Tibial nerve (tissue), 4 donors: ENCODE data around the gene MRI1. TPM values are rescaled to one million over a fixed set of nuclear protein-coding genes. Genes with fewer than 3 reads are reported as not detected.

Source experiments
- DNase-seq, 2 donors: peaks; one replicate each; pipeline ENCODE4 v3.0.0-alpha.2; 2019; ENCODE audit warnings: low spot score in 2 of 2
- H3K27ac ChIP-seq, 4 donors: fragments of 200-600 bp; sonication (generic) in 3 of 4; one replicate each; pipeline ENCODE4 v1.5.1; 2017 to 2019; ENCODE audit warnings: mild to moderate bottlenecking in 1 of 4
- H3K27me3 ChIP-seq, 2 donors: fragments of 200-600 bp; sonication (generic) in 1 of 2; one replicate each; pipeline versions ENCODE4 v1.5.1 to v1.6.0; 2017 to 2019
- H3K36me3 ChIP-seq, 3 donors: fragments of 200-600 bp; sonication (generic); one replicate each; pipeline ENCODE4 v1.5.1; 2018 to 2019
- H3K4me1 ChIP-seq, 4 donors: fragments of 200-600 bp; sonication (generic) in 3 of 4; one replicate each; pipeline ENCODE4 v1.5.1; 2017 to 2019
- H3K4me3 ChIP-seq, 4 donors: fragments of 200-600 bp; sonication (generic) in 3 of 4; one replicate each; pipeline ENCODE4 v1.5.1; 2017 to 2019; ENCODE audit warnings: mild to moderate bottlenecking in 1 of 4, moderate library complexity in 1 of 4
- H3K9me3 ChIP-seq, 4 donors: fragments of 200-600 bp; sonication (generic) in 3 of 4; one replicate each; pipeline ENCODE4 v1.5.1; 2017 to 2019
- EP300 ChIP-seq, 2 donors: sonication (generic); formaldehyde crosslinking; IDR thresholded peaks; one replicate each; pipeline ENCODE4 v1.6.1; 2017; ENCODE audit warnings: antibody characterized with exemption in 2 of 2, mild to moderate bottlenecking in 1 of 2
- POLR2A ChIP-seq, 2 donors: fragments of 450-650 bp; IDR thresholded peaks; one replicate each; pipeline ENCODE4 v1.6.1; 2017; ENCODE audit warnings: antibody characterized with exemption in 2 of 2, mild to moderate bottlenecking in 2 of 2, moderate library complexity in 2 of 2
- WGBS, 2 donors: methylation state at CpG; one replicate each; pipeline ENCODE4 v1.1.5; 2018; 5-methylcytosine and 5-hydroxymethylcytosine counted together
- total RNA-seq, 4 donors: library from RNA; depleted of rRNA; stranded (reverse); fragments of >200 nt; gene quantifications; one replicate each; pipeline ENCODE4 v1.1.0, GENCODE V29; 2016
- TF ChIP-seq, protein P1 (sequence below), 5 experiments: fragments of 200-600 bp in 3 of 5; fragments of 450-650 bp in 2 of 5; sonication (generic) in 3 of 5; IDR thresholded peaks; one replicate each; pipeline ENCODE4 v1.5.1; 2016 to 2019; ENCODE audit warnings: antibody characterized with exemption in 5 of 5, mild to moderate bottlenecking in 3 of 5, moderate library complexity in 2 of 5

Gene MRI1
- total RNA-seq, 4 donors from 2014 or later = 52.4 to 167 (median 94.4) TPM

DNA sequence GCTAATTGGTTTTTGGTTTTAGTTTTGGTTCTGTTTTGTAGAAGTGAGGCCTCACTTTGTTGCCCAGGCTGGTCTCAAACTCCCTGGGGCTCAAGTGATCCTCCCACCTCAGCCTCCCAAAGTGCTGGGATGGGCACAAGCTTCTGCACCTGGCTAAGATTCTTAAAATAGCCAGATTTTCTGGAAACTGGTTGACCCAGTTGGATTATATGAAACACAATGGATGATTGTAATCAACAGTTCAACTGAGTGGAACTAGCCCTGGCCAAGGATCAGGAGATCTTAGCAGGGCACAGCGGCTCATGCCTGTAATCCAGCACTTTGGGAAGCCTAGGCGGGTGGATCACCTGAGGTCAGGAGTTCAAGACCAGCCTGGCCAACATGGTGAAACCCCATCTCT lies 29.6 kb upstream of the MRI1 start:
- Histone ChIP-seq H3K27ac (no peak overlapping the region), H3K4me1 (peaks cover 0 to 21% (median 13%) of the 10 kb centered on the region in 4 donors), H3K4me3 (no peak overlapping the region), H3K27me3 (no peaks in the 10 kb centered on the region), H3K9me3 (no peaks in the 10 kb centered on the region), H3K36me3 (peaks cover 0 to 16% (median 0%) of the 10 kb centered on the region in 3 donors)
- 95 to 96% methylated on average over 2 of the region's 2 CpGs for WGBS, 2 donors
- no peak for TF ChIP-seq EP300 (IDR thresholded peaks at IDR 0.05)
- TF ChIP-seq, protein P1, sequence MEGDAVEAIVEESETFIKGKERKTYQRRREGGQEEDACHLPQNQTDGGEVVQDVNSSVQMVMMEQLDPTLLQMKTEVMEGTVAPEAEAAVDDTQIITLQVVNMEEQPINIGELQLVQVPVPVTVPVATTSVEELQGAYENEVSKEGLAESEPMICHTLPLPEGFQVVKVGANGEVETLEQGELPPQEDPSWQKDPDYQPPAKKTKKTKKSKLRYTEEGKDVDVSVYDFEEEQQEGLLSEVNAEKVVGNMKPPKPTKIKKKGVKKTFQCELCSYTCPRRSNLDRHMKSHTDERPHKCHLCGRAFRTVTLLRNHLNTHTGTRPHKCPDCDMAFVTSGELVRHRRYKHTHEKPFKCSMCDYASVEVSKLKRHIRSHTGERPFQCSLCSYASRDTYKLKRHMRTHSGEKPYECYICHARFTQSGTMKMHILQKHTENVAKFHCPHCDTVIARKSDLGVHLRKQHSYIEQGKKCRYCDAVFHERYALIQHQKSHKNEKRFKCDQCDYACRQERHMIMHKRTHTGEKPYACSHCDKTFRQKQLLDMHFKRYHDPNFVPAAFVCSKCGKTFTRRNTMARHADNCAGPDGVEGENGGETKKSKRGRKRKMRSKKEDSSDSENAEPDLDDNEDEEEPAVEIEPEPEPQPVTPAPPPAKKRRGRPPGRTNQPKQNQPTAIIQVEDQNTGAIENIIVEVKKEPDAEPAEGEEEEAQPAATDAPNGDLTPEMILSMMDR (IDR thresholded peaks at IDR 0.05) = no peak
- TF ChIP-seq POLR2A (IDR thresholded peaks at IDR 0.05) = no peak
- DNase-seq = no peak

DNA sequence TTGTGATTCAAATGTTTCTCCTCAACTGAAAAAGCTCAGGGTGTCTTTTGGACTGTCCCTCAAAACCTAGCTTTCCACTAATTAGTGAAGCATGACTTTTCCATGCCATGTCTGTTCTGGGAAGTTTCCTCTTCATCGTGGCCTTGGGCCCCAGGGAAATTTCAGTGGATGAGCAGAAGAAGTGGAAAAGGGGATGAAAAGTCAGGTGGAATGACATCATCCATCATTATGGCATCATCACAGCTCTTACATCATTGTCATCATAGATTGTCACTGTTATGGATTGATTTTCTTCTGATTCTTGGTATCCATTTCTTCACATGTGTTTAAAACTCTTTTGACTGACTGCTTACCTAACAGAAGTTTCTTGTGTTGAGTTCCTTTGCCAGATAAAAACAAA lies 26.2 kb upstream of the MRI1 start:
- TF ChIP-seq, protein P1 (IDR thresholded peaks at IDR 0.05) = no peak
- TF ChIP-seq EP300 (IDR thresholded peaks at IDR 0.05) (no peak), POLR2A (IDR thresholded peaks at IDR 0.05) (no peak)
- WGBS, 2 donors = 50 to 79% methylated on average over 1 of the region's 1 CpG

DNA sequence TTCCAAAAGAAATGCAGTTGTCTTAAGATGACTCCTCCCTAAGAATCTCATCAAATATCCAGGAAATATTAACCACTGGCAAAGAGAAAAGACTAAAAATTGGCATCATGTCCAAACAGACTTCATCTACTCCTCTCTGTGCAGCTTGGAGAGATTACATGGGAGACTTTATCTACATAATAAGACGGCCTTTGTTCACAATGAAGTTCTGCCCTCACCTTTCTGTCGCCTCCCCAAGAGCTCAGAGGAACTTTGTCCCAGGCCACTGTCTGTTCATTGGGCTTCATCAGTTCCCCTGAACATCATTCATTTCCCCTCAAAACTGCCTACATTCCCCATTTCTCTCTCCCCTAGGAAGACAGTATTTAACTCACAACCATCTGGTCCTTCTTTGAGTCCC lies 22.4 kb upstream of the MRI1 start:
- no peak for DNase-seq
- WGBS, 2 donors = 78 to 93% methylated on average over 2 of the region's 2 CpGs
- no peaks in the 10 kb centered on the region for H3K9me3 ChIP-seq
- no peaks in the 10 kb centered on the region for H3K27me3 ChIP-seq
- peaks cover 0 to 14% (median 0%) of the 10 kb centered on the region in 3 donors for H3K36me3 ChIP-seq
- H3K4me1 ChIP-seq = no peaks in the 10 kb centered on the region
- no peak for TF ChIP-seq EP300 (IDR thresholded peaks at IDR 0.05)
- TF ChIP-seq POLR2A (IDR thresholded peaks at IDR 0.05) = no peak
- TF ChIP-seq, protein P1 (IDR thresholded peaks at IDR 0.05) = no peak
- no peak overlapping the region for H3K27ac ChIP-seq
- no peak overlapping the region for H3K4me3 ChIP-seq

More for the DNA sequence above, 26.2 kb upstream of the MRI1 start:
- H3K4me3 ChIP-seq = no peak overlapping the region
- no peaks in the 10 kb centered on the region for H3K27me3 ChIP-seq
- DNase-seq = no peak
- H3K4me1 ChIP-seq = no peaks in the 10 kb centered on the region
- H3K9me3 ChIP-seq = no peaks in the 10 kb centered on the region
- peaks cover 0 to 20% (median 0%) of the 10 kb centered on the region in 3 donors for H3K36me3 ChIP-seq
- no peak overlapping the region for H3K27ac ChIP-seq

DNA sequence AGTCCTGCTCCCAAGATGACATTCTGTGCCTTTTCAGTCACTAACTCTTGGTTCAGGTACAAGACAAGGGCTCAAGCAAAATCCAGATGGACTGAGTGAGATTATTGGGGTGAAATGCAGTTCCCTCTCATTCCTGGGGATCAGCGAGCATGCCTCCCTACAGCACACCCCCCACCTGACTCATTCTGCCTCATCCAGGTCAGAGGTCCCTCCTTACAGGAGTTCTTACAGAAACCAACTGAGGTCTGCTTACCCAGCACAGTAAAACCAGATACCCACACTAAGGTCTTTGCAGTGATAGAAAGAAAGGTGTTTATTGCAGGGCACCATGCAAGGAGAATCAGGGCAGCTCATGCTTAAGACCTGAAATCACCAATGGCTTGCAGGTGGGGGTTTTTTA lies 21.6 kb upstream of the MRI1 start:
- Histone ChIP-seq H3K36me3 (peaks cover 0 to 14% (median 0%) of the 10 kb centered on the region in 3 donors), H3K27ac (no peak overlapping the region), H3K4me3 (no peak overlapping the region), H3K9me3 (peaks cover 0 to 4% (median 0%) of the 10 kb centered on the region in 4 donors), H3K4me1 (peaks cover 0 to 5% (median 0%) of the 10 kb centered on the region in 4 donors), H3K27me3 (no peaks in the 10 kb centered on the region)
- no peak for DNase-seq
- TF ChIP-seq, protein P1 (IDR thresholded peaks at IDR 0.05) = no peak
- no peak for TF ChIP-seq POLR2A (IDR thresholded peaks at IDR 0.05)
- no peak for TF ChIP-seq EP300 (IDR thresholded peaks at IDR 0.05)
- 71 to 92% methylated on average over 1 of the region's 1 CpG for WGBS, 2 donors

DNA sequence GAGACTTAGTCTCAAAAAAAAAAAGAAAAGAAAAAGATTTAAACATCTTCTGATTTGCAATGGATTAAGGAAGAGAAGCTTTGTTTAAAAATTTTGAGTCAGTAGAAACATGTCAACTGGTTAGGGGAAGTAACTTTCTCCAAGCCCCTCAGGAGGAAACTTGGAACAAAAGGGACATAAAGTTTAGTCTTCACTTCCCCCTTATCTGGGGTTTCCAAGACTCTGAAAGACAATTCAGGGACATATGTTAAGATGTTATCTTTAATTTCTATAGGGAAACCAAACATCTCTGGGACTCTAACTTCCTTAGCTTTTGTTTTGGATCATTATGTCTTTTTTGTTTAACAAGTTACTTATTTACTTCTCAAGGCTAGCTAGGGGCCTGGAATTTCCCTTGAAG lies 20.1 kb upstream of the MRI1 start:
- Histone ChIP-seq H3K36me3 (peaks cover 0 to 4% (median 0%) of the 10 kb centered on the region in 3 donors), H3K9me3 (peaks cover 0 to 4% (median 0%) of the 10 kb centered on the region in 4 donors), H3K27ac (no peak overlapping the region), H3K27me3 (no peaks in the 10 kb centered on the region), H3K4me1 (peaks cover 0 to 16% (median 8%) of the 10 kb centered on the region in 4 donors), H3K4me3 (no peak overlapping the region)
- DNase-seq = no peak
- TF ChIP-seq, protein P1 (IDR thresholded peaks at IDR 0.05) = no peak
- TF ChIP-seq EP300 (IDR thresholded peaks at IDR 0.05) (no peak), POLR2A (IDR thresholded peaks at IDR 0.05) (no peak)
